GM13977 (cell line): ENCODE results near the gene DOCK10.

Source experiments
- DNase-seq: peaks from one replicate; pipeline ENCODE4 v3.0.0; 2012; ENCODE audit warnings: low spot score
- CTCF ChIP-seq: IDR thresholded peaks from 2 replicates; pipeline ENCODE4 v1.5.1; 2012; ENCODE audit warnings: mild to moderate bottlenecking, control low read depth; ENCODE audit not compliant: insufficient read depth; ENCODE audit errors: extremely low read depth, missing control alignments
- in situ Hi-C: fragments of 300-500 bp; cut with MboI; formaldehyde crosslinking; loops from one replicate; pipeline ENCODE4 v1.12.0; 2022; ENCODE audit warnings: low sequenced_read_pairs, low pct_unique_long_range_greater_than_20kb, mixed read lengths, inconsistent platforms; ENCODE audit not compliant: unreplicated experiment

Gene DOCK10

GRCh38 chr2:224958873-224959272 lies 83.4 kb downstream of the DOCK10 start:
- in situ Hi-C loops: no loop called here
- TF ChIP-seq CTCF: no peak
- DNase-seq: no peak

- in situ Hi-C loops: no loop called here
- DNase-seq: no peak
- no peak for TF ChIP-seq CTCF
Measured at GRCh38 chr2:224958462-224958857, 83.8 kb downstream of the DOCK10 start.

DNA sequence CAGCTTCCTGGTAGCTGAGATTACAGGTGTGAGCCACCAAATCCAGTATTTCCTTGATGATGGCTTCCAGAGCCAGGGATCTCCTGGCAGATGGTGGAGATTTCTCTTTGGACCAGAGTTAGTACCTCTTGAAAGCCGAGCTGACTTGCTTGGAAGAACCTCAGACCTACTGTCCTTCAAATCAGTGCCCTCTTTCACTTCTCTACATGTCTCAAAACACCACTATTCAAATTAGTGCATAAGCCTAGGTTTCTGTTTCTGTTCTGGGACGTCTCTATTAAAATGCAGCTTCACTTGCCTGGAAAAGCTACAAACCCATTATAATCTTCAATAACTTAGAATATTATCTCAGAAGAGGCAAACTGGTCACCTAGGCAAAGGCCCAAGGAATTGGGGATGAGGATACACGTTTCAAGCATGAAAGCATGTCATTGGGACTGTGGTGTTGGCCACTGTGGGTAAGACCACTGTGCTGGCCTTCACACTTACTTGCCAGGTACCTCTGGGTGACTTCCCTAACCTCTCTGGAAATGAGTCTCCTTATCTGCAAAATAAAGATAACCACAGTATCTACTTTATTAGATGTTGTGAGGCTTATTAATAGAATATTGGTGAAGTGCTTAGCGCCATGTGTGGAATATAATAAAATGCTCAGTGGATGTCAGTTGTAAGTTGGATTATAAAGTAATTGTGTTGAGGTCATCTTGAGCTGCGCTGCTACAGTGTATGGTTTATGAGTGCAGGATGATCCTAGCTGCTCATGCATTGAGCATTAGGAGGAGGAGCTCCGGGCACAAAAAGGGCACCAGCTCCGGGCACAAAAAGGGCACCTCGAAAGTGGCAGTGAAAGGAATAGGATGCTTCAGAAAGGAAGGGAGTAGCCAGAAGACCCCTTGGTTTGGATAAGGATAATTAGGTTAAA lies 84.5 kb downstream of the DOCK10 start:
- no peak for TF ChIP-seq CTCF
- in situ Hi-C loops: no loop called here
- DNase-seq: peak; percentile 74

GRCh38 chr2:224956706-224957105 lies 85.6 kb downstream of the DOCK10 start:
- TF ChIP-seq CTCF: no peak

GRCh38 chr2:224954980-224955379 lies 87.3 kb downstream of the DOCK10 start:
- in situ Hi-C loops: no loop called here
- no peak for TF ChIP-seq CTCF
- no peak for DNase-seq

More at GRCh38 chr2:224956706-224957105, 85.6 kb downstream of the DOCK10 start:
- DNase-seq: no peak
- in situ Hi-C loops: no loop called here

GRCh38 chr2:224952936-224953657 lies 89.2 kb downstream of the DOCK10 start:
- in situ Hi-C loops: no loop called here
- no peak for TF ChIP-seq CTCF
- peak; percentile 34 for DNase-seq
